HUES6 (cell line): ENCODE data around the gene USP9Y.
"Not testable (repeated sequence)": the region's sequence is repeated elsewhere in the genome, so short reads cannot be mapped to it uniquely, and the experiment has no call there.

Experiments
- H3K27ac ChIP-seq: 2 replicates; pipeline ENCODE4 v1.7.0; 2013; ENCODE audit warnings: low read depth, mild to moderate bottlenecking, low read length, inconsistent platforms
- H3K27me3 ChIP-seq: 2 replicates; pipeline ENCODE4 v1.6.1; 2013; ENCODE audit warnings: low read length; ENCODE audit not compliant: control insufficient read depth, insufficient read depth
- H3K36me3 ChIP-seq: 2 replicates; pipeline ENCODE4 v1.6.1; 2013; ENCODE audit warnings: low read length; ENCODE audit not compliant: control insufficient read depth, insufficient read depth
- H3K4me1 ChIP-seq: 2 replicates; pipeline ENCODE4 v1.6.1; 2013; ENCODE audit warnings: low read length; ENCODE audit not compliant: control insufficient read depth, insufficient read depth
- H3K4me3 ChIP-seq: 2 replicates; pipeline ENCODE4 v1.5.1; 2013; ENCODE audit warnings: low read depth, low read length
- H3K9ac ChIP-seq: one replicate; pipeline ENCODE4 v1.6.1; 2013; ENCODE audit warnings: mild to moderate bottlenecking, low read length
- H3K9me3 ChIP-seq: 2 replicates; pipeline ENCODE4 v1.6.1; 2013; ENCODE audit warnings: low read depth, low read length; ENCODE audit not compliant: control insufficient read depth, insufficient read depth

USP9Y gene

GRCh38 chrY:12701181-12701695 is at the start of gene USP9Y:
Gene USP9Y, plus strand, starts transcription at chrY:12701231. Its CDS starts 8,217 bp downstream, at chrY:12709448.
- no peaks in the 10 kb centered on the region for H3K4me1 ChIP-seq
- no peaks in the 10 kb centered on the region for H3K27me3 ChIP-seq
- no peak within 1 kb of the TSS for H3K9ac ChIP-seq
- no peak within 1 kb of the TSS for H3K27ac ChIP-seq
- no peaks in the 10 kb centered on the region for H3K36me3 ChIP-seq
- H3K4me3 ChIP-seq: no peak within 1 kb of the TSS
- no peaks in the 10 kb centered on the region for H3K9me3 ChIP-seq

DNA sequence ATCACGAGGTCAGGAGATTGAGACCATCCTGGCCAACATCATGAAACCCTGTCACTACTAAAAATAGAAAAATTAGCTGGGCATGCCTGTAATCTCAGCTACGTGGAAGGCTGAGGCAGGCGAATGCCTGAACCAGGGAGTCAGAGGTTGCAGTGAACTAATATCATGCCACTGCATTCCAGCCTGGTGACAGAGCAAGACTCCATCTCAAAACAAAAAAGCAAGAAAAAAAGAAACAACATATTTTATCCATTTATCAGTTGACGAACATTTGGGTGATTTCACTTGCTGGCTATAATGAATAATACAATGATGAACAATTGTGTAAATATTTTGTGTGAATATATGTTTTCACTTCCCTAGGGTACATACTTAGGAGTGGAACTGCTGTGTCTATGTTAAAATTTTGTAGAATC is 49.4 kb upstream of the USP9Y start:
- Histone ChIP-seq H3K27me3 (no peaks in the 10 kb centered on the region), H3K27ac (no peak overlapping the region), H3K4me1 (no peaks in the 10 kb centered on the region), H3K36me3 (no peaks in the 10 kb centered on the region), H3K9ac (no peak overlapping the region), H3K9me3 (no peaks in the 10 kb centered on the region), H3K4me3 (no peak overlapping the region)

DNA sequence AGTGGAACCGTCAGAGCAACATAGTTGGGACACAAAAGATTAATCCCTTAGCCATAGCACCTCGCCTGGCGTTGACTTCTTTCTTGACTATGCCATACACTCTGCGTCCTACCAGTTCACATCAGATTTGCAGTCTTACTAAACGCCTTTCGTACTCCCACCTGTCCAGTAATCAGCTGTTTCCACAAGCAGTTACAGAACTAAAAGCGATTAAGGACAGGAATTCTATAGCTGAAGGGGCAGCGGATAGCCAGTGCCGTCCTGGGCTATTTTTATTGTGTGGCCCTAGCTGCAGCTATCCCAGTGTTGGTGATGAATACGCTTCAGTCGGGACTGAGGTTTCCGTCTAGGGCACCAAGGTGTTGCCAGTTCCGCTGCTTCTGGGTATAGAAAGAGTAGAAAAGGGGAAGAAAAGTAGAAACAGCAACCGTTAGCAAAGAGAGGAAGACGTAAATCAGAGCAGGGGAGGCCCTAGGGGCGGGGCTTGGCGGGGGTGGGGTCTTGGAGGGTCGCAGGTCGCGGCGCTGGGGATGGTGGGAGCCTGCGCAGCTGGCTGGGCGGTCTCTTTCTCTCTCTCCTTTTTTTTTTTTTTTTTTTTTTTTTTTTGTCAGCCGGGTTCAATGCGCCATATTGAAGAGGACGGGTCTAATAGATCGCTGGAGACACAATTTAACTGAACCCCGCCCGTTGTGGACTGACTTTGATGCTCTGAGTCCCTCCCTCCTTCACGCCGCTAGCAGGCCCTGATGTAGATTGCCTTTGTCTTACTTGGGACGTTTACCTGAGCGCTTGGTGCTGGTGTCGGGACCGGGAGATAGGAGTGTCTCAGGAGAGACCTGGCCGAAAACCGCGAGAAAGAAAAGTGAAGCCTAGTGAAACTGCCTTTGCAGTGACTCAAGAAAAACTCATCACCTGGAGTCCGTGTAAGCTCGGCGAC is 39.0 kb upstream of the USP9Y start:
- no peaks in the 10 kb centered on the region for H3K9me3 ChIP-seq
- no peak overlapping the region for H3K27ac ChIP-seq
- H3K4me3 ChIP-seq: no peak overlapping the region
- no peaks in the 10 kb centered on the region for H3K4me1 ChIP-seq
- H3K9ac ChIP-seq: no peak overlapping the region
- H3K36me3 ChIP-seq: no peaks in the 10 kb centered on the region
- no peaks in the 10 kb centered on the region for H3K27me3 ChIP-seq

- H3K9ac ChIP-seq: no peak overlapping the region
- no peaks in the 10 kb centered on the region for H3K4me1 ChIP-seq
- H3K27me3 ChIP-seq: no peaks in the 10 kb centered on the region
- no peaks in the 10 kb centered on the region for H3K9me3 ChIP-seq
- H3K27ac ChIP-seq: no peak overlapping the region
- no peaks in the 10 kb centered on the region for H3K36me3 ChIP-seq
- no peak overlapping the region for H3K4me3 ChIP-seq
Measured at GRCh38 chrY:12662745-12663591, 38.1 kb upstream of the USP9Y start.

DNA sequence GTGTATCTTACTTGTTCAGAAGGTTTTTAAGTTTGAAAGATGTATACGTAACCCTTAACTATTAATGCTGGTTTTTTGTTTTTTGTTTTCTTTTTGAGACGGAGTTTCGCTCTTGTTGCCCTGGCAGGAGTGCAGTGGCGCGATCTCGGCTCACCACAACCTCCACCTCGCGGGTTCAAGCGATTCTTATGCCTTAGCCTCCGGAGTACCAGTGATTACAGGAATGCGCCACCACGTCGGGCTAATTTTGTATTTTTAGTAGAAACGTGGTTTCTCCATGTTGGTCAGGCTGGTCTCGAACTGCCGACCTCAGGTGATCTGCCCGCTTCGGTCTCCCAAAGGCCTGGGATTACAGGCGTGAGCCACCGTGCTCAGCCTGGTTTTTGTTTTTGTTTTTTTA is 37.2 kb upstream of the USP9Y start:
- not testable (repeated sequence) for H3K9me3 ChIP-seq, H3K36me3 ChIP-seq, H3K9ac ChIP-seq, H3K27me3 ChIP-seq, H3K27ac ChIP-seq, H3K4me3 ChIP-seq, H3K4me1 ChIP-seq

DNA sequence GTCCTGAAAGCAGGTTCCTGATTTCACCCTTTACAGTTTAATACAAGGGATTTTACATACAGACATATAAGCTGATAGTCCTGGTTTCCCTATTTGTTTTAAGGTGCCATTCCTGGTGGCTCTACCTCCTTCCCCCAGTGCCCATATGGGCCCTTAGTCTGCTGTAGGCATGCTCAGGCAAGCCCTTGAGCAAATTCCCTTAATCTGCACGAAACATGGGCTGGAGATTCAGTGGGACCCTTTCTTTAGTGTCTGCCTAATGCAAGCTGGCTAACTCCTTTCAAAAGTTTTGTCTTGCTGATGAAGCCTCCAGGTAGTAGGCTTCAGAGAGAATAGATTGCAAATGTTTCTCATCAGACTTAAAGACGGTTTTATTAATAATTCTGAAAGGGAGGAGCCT is 22.9 kb upstream of the USP9Y start:
- no peak overlapping the region for H3K4me3 ChIP-seq
- H3K36me3 ChIP-seq: no peaks in the 10 kb centered on the region
- no peaks in the 10 kb centered on the region for H3K4me1 ChIP-seq
- no peak overlapping the region for H3K27ac ChIP-seq
- H3K27me3 ChIP-seq: no peaks in the 10 kb centered on the region
- H3K9me3 ChIP-seq: no peaks in the 10 kb centered on the region
- no peak overlapping the region for H3K9ac ChIP-seq

- Histone ChIP-seq H3K9ac (no peak overlapping the region), H3K27ac (no peak overlapping the region), H3K36me3 (no peaks in the 10 kb centered on the region), H3K4me1 (no peaks in the 10 kb centered on the region), H3K27me3 (no peaks in the 10 kb centered on the region), H3K4me3 (no peak overlapping the region), H3K9me3 (no peaks in the 10 kb centered on the region)
Measured at GRCh38 chrY:12681535-12681934, 19.5 kb upstream of the USP9Y start.

- Histone ChIP-seq H3K4me1 (no peaks in the 10 kb centered on the region), H3K27me3 (no peaks in the 10 kb centered on the region), H3K4me3 (no peak overlapping the region), H3K27ac (no peak overlapping the region), H3K9ac (no peak overlapping the region), H3K36me3 (no peaks in the 10 kb centered on the region), H3K9me3 (no peaks in the 10 kb centered on the region)
Measured at GRCh38 chrY:12688337-12688736, 12.7 kb upstream of the USP9Y start.

DNA sequence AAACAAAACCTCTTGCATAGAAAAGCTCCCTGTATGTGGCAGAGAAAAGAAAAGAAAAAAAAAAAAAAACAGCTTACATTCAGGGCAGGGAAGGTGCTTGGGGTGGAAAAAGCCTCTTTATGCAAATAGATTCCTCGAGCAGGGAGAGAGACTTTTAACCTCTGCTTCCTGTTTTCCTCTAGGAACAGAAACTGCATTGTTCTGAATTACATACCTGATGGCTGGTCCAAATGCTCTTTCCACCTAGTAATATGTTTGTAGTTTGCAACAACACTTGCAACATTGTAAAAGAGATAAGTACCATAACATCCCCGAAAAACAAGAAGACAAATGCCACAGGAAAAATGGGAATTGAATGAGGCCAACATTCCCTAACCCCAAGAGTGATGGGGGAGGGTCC is 944 bp upstream of the USP9Y start:
- H3K27me3 ChIP-seq: no peaks in the 10 kb centered on the region
- no peak overlapping the region for H3K27ac ChIP-seq
- H3K9ac ChIP-seq: no peak overlapping the region
- no peaks in the 10 kb centered on the region for H3K9me3 ChIP-seq
- no peaks in the 10 kb centered on the region for H3K36me3 ChIP-seq
- no peaks in the 10 kb centered on the region for H3K4me1 ChIP-seq
- no peak overlapping the region for H3K4me3 ChIP-seq

- Histone ChIP-seq H3K27me3 (no peaks in the 10 kb centered on the region), H3K27ac (no peak overlapping the region), H3K36me3 (no peaks in the 10 kb centered on the region), H3K4me1 (no peaks in the 10 kb centered on the region), H3K4me3 (no peak overlapping the region), H3K9ac (no peak overlapping the region), H3K9me3 (no peaks in the 10 kb centered on the region)
Measured at GRCh38 chrY:12702174-12702573, 1.1 kb downstream of the USP9Y start.

DNA sequence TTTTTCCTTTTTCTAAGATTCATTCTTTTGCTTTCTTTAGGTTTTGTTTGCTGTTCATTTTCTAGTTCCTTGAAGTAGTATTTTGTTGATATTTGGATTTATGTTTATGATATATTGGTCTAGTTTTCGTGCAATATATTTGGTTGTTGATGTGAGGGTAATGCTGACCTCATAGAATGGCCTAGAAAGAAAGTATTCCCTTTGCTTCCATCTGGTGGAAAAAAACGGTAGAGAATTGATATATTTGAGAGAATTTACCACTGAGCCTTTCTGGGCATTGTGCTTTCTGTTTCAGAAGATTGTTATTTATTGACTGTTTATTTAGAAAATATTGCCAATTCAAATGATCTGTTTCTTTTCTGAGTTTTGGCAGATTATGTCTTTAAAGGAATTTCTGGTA is 9.4 kb downstream of the USP9Y start:
- Histone ChIP-seq H3K9me3 (no peaks in the 10 kb centered on the region), H3K27me3 (no peaks in the 10 kb centered on the region), H3K36me3 (no peaks in the 10 kb centered on the region), H3K9ac (no peak overlapping the region), H3K27ac (no peak overlapping the region), H3K4me3 (no peak overlapping the region), H3K4me1 (no peaks in the 10 kb centered on the region)
